Inflammatory macrophage treated with lipopolysaccharide for 4 hours (primary cell): ENCODE measurements around the gene KRTAP5-8.
"Not testable (repeated sequence)": the region's sequence is repeated elsewhere in the genome, so short reads cannot be mapped to it uniquely, and the experiment has no call there.

Source experiments
- DNase-seq: peaks from one replicate; pipeline ENCODE4 v3.0.0-alpha.2; 2020

KRTAP5-8 gene

DNA sequence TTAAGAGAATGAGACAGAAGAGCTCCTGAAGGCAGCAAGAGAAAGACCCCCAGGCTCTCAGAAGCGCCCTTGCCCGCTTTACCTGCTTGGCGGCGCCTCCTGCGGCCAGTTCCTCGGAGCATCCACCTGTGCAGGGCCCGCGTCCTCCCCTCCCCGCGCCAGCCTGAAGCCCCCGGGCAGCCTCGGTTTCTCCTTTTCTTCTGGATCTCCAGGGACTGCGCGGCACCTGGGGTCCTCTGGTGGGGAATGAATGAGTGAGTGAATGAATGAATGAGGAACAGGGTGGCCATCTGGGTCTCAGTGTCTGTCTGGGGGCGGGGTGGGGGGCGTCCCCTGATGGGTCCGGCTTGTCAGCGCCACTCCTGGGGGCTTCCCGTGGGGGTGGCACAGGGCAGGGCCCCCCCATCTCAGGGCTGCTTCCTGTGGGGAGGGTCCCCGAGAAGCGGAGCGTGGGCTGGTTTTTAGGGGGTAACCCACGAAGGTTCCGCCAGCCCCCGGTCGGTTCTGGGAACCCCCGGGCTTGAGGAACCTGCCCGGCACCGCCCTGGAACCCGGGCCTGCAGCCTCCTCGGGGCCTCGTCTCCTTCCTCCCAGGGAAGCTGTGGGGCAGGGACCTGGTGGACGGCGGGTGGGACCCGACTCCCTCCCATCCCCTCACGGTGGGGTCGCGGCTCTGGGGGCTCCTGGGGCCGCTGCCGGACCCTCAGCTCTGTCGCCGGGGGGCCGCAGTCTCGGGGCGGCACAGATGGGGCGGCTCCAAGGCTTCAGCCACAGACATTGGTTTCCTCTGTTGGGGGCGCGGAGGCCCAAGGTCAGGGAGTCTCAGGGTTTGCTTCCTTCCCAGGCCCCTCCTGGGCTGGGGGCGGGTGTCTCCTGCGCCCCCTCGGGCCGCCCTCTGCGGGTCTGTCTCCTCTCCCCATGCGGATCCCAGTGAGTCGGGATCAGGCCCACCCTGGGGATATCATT, 19.0 kb upstream of the KRTAP5-8 start:
- no peak for DNase-seq

DNA sequence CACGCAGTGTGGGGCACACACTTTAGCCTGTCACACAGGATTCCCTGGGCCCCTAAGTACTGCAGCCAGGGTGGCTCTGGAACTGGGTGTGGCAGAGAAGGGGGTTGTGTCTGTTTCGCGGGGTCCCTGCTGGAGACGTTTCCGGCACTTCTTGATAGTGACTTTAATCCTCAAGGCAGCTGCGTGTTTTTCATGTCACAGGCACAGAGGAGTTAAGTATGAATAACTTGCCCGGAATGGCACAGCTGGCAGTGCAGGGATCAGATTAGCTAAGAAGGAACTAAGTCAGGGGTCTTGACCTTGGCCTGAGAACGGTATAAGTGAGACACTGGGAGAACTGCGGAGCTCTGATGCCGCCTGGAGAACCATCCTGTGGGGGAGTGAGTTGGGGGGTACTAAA, 18.3 kb upstream of the KRTAP5-8 start:
- no peak for DNase-seq

DNA sequence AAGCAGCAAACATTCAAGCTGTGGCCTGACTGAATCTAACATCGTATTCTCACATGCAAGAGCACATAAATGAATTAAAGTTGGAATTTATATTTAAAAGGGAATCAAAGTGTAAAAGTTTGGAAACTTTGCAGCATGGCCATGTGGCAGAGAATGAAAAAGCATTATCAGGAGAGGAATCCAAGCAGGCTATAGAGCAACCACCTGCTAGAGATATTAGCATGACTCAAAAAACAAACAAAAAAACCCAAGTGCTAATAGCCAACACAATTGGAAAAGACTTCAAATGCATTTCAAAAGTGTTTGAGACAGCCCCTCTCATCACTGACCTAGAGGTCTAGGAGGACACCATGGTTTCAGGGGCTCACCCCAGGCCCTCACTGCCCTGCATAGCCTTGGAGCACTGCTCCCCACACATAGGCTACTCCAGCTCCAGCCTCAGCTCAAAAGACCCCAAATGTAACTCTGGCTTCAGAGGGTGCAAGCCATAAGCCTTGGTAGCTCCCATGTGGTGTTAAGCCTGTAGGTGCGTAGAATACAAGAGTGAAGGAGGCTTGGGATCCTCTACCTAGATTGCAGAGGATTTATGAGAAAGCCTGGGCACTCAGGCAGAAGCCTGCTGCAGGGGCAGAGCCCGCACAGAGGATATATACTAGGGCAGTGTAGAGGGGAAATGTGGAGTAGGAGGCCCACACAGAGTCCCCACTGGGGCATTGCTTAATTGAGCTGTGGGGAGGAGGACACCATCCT, 12.5 kb upstream of the KRTAP5-8 start:
- DNase-seq: no peak

DNA sequence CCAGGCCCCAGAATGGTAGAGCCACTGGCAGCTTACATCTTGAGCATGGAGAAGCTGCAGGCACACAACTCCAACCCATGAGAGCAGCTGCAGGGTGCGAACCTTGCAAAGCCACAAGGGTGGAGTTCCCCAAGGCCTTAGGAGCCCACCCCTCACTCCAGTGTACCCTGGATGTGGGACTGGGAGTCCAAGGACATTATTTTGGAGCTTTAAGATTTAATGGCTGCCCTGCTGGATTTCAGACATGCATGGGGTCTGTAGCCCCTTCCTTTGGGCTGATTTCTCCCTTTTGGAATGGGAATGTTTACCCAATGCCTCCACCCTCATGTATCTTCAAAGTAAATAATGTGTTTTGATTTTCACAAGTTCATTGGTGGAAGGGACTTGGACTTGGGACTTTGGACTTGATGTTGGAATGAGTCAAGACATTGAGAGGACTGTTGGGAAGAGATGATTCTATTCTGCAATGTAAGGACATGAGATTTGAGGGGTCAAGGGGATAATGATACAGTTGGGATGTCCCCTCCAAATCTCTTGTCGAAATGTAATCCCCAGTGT, 11.8 kb upstream of the KRTAP5-8 start:
- no peak for DNase-seq

DNA sequence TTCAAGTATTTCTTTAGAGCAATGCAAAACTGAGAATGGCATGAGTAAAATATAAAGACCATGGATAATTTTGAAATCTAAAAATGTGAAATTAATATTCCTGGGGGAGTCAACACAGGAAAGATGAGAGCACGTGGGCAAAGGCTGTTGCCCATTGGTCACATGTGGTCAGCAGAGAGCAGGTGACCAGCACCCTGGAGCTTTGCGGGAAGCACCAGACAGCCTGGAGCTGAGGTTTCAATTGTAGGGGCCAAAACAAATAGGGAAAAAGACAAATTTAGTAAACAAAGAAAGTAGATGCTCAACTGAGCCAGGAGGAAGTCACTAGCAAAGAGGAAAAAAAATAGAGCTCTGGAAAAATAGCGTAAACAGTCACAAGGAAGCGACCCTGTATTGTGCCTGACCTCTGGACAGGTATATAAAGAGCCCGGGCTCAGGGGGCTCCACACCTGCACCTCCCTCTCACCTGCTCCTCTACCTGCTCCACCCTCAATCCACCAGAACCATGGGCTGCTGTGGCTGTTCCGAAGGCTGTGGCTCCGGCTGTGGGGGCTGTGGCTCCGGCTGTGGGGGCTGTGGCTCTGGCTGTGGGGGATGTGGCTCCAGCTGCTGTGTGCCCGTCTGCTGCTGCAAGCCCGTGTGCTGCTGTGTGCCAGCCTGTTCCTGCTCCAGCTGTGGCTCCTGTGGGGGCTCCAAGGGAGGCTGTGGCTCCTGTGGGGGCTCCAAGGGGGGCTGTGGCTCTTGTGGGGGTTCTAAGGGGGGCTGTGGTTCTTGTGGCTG, 10.8 kb upstream of the KRTAP5-8 start, which contains the start of gene KRTAP5-7:
Gene KRTAP5-7, plus strand, starts transcription at position 472 of the 780 bp plus-strand sequence. Its CDS starts 34 bp downstream, at position 506.
- DNase-seq: not testable (repeated sequence)

DNA sequence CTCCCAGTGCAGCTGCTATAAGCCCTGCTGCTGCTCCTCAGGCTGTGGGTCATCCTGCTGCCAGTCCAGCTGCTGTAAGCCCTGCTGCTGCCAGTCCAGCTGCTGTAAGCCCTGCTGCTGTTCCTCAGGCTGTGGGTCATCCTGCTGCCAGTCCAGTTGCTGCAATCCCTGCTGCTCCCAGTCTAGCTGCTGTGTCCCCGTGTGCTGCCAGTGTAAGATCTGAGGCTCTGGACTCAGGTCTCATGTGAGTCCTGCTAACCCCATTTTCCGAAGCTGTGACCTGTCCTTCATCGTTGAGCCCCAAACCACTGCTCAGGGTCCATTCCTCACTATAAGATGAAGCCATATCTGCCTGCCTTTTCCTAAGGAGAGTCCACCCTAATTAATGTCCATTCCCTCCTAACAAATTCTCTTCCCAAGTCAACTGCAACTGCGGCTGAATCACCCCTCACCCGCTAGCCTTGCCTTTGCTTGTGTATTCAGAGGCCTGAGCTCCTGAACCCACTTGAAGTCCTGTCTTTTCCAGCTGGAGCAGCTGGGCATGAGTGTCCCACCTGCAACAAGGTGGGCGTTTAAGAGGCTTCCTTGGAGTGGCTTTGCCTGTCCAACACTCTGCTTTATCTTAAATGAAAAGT, 10.1 kb upstream of the KRTAP5-8 start:
- DNase-seq: no peak

DNA sequence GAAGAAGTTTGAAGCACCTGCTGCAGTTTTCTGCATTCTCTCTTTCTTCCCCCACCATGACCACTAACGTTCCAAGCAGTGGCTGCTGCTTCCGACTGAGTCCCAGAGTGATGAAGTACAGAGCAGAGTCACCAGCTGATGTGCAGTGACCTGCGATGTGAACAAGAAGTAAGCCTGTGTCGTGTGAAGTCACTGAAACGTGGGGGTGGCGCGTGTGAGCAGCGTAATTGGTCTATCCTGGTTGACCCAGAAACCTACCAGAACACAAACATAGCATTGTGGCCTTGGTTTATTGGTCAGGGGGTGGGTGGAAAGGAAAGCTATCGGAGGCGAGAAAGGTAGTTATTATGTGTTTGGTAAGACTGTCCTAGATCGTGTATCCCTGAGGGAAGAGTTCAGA, 7.2 kb upstream of the KRTAP5-8 start:
- DNase-seq: no peak

DNA sequence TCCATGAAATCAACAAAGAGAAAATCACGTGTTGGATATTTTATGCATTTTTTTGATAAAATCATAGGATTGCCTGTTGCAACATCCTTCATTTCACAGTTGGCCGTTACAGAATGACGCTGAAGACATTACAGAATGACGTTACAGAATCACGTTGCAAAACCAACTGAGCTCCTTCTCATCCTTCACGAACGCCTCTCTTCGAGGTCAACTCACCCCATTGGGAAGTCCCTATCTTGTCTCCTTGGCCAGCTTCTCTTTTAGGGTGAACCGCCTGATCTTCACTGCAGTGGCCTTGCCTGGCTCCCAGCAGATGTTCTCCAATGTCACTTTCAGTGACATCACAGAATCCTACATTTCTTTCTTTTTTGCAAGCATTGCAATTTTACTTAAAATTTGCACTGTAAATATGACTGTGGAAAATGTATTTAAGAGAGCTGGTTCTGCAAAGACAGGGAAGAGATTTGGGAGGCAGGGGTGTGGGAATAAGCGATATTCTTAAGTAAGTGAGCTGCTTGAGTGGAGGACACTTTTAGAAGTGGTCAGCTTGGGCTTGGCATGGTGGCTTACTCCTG, 5.7 kb upstream of the KRTAP5-8 start:
- peak; percentile 88 for DNase-seq

DNA sequence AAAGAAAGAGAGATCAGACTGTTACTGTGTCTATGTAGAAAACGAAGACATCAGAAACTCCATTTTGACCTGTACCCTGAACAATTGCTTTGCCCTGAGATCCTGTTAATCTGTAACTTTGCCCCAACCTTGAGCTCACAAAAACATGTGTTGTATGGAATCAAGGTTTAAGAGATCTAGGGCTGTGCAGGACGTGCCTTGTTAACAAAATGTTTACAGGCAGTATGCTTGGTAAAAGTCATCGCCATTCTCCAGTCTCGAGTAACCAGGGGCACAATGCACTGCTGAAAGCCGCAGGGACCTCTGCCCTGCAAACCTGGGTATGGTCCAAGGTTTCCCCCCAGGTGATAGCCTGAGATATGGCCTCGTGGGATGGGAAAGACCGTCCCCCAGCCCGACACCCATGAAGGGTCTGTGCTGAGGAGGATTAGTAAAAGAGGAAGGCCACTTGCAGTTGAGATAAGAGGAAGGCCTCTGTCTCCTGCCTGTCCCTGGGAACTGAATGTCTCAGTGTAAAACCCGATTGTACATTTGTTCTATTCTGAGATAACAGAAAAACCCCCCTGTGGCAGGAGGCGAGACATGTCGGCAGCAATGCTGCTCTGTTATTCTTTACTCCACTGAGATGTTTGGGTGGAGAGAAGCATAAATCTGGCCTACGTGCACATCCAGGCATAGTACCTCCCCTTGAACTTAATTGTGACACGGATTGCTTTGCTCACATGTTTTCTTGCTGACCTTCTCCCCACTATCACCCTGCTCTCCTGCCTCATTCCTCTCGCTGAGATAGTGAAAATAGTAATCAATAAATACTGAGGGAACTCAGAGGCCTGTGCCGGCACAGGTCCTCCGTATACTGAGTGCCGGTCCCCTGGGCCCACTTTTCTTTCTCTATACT, 2.9 kb upstream of the KRTAP5-8 start:
- DNase-seq: not testable (repeated sequence)

DNA sequence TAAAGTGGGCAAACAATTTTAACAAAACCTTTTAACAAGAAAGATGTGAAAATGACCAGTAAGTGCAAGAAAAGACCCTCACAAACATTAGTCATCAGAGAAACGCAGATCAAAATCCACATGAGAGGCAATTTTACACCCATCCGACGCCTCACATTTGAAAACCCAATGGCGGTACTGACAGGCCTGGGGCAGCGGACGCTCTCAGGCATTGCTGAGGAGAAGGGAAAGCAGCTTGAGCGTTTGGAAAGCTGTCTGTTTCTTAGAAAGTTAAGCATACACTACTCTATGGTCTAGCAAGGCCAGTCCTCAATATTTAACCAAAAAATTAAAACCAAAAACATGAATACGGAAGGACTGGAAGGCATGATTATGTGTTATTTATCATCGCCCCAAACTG, 2.0 kb upstream of the KRTAP5-8 start:
- no peak for DNase-seq

DNA sequence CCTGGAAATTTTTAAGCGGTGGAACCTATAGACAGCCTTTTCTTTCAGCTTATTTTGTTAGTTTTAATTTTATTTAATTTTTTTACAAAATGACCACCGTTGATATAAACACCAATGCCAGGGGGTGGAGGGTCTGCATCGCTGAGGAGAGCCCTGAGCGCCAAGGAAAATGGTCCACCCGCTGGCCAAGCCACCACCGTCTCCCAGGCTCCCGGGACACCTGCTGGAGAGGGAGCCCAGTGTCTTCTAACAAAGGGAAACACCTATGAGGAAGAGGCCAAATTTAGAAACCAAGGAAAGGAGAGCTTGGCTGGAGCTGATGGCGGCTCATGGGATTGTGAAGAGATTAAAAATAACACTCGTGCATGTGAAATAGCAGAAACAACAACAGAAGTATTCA, 288 bp upstream of the KRTAP5-8 start:
- DNase-seq: no peak

DNA sequence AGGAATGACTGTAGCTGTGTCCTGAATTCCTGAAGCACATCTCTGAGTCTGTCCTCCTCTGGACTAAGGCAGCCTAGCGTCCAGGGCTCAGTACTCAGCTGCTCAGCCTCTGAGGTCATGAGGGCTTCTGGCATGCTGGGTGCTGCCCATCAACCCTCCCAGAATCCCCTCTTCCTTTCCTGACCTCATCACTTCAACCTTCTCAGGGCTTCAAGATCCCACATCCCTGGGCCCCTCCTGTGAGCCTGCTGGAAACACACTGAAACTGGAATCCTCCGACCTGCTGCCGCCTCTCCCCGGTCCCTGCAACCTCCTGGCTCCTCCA, 803 bp downstream of the KRTAP5-8 start:
- no peak for DNase-seq

DNA sequence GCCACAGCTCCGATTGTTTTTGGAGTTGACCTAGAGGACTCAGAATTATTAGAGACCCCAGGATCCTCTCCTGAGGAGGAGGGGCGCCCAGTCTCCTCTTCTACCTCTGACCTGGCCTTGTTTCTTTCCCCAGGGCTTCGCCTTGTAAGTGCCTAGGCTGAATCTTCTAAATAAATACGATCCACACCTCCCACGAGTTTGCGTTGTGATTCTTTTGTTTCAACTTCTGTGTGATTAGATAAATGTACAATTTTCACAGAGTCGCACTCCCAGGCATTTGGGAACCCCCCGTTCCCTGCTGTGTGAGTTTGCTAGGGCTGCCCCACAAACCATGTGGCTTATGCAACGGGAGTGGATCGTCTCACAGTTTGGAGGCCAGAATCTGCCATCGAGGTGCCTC, 1.2 kb downstream of the KRTAP5-8 start:
- no peak for DNase-seq

DNA sequence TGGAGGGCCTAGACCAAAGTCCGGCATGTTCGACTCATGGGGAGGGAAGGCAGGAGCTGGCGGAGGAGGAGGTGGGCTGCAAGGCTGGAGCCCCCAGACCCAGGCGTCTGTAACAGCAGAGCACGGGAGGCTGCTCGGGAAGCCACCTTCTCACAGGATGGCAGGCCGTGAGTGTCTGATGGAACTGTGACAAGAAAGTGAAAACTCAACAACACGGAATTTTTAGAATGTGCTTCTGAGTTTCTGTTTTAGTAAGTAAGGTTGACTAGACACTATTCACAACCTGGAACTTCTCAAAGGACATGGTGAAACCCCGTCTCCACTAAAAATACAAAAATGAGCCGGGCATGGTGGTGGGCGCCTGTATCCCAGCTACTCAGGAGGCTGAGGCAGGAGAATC, 2.1 kb downstream of the KRTAP5-8 start:
- DNase-seq: not testable (repeated sequence)

DNA sequence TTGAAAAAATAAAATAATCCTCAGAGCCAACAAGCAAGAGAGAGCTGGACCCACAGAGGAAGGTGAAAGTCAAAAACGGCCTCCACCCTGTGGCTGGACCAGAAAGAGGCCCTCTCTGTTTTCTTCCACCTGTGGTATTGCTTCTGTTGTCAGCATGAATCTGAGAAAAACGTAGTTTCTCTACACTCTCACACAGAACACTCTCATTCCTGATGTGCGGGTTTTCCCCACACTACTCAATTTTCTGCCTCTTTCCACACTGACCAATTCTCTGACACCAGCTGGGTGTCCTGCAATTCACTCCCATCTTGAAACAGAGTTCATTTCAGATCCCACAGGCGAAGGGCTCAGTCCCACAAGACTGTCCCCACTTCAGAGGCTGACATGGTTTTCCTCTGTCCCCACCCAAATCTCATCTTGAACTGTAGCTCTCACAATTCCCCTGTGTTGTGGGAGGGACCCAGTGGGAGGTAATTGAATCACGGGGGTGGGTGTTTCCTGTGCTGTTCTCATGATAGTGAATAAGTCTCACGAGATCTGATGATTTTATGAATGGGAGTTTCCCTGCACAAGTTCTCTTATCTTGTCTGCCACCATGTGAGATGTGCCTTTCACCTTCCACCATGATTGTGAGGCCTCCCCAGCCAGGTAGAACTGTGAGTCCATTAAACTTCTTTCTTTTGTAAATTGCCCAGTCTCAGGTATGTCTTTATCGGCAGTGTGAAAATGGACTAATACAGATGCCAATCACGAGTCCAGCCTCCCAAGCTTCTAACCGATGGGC, 2.9 kb downstream of the KRTAP5-8 start:
- DNase-seq: not testable (repeated sequence)

DNA sequence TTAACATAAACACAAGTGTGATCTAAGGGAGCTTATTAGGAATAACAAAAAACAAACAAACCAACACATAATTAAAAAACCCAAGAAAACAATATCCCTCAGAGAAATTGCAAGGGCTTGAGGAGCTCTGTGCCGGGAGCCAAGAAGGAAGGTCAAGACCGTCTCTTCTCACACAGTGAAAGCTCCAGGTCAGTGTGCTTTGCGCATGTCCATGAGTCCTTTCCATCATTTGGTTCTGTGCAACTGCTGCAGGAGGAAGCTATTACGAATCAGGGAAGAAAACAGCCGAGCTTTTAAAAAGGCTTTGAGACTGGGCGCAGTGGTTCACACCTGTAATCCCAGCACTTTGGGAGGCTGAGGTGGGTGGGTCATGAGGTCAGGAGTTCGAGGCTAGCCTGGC, 4.6 kb downstream of the KRTAP5-8 start:
- no peak for DNase-seq

DNA sequence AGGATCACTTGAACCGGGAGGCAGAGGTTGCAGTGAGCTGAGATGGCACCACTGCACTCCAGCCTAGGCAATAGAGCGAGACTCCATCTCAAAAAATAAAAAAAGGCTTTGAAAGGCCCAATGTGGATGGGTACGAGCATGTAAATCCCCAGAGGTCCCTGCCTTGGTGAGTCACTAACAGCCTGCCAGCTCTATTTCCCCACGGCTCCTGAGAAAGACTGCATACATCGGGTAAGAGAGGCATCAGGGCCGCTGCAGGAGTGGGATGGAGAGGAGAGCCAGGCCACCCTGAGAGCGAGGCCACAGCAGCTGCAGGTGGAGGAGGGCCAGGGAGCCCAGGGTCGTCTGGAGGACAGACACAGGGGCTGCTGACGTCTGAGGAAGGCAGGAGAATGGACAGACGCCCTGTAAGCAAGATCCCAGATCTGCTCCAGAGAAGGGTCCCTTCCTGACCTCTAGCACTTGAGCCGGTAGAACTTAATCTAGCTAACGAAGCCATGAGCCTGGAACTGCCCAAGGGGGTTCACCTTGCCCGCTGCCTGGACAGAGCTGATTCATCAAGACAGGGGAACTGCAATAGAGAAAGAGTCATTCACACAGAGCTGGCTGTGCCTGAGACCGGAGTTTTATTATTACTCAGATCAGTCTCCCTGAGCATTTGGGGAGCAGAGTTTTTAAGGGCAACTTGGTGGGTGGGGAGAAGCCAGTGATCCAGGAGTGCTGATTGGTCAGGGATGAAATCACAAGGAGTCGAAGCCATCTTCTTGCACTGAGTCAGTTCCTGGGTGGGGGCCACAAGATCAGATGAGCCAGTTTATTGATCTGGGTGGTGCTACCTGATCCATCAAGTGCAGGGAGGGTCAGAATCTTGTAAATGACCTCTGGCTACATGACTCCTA, 5.3 kb downstream of the KRTAP5-8 start:
- peak; percentile 56 for DNase-seq

DNA sequence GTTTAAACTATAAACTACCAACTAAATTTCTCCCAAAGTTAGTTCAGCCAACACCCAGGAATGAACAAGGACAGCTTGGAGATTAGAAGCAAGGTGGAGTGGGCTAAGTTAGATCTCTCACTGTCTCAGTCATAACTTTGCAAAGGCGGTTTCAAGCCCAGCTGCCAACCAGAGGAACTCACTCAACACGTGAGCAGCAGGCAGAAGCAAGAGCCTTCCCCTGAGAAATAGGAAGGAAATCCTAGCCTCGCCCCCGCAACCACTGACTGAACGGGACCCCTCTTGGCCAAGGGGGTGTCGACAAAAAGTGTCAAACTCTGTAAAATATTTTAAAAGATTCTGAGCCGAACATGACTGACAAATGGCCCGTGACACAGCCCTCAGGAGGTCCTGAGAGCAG, 6.0 kb downstream of the KRTAP5-8 start:
- DNase-seq: peak; percentile 60
